ENCODE data around the gene ZBED3.
A peak's percentile ranks its signal among the peaks of the same experiment; 100 is the strongest.

The ZBED3 gene

GRCh38 chr5:77086689-77087483, at the start of gene ZBED3:
Gene ZBED3, minus strand, starts transcription at chr5:77087285. Its CDS starts 9,407 bp downstream, at chr5:77077878.
- Histone ChIP-seq H3K27me3 (ENCODE audit: insufficient read depth, low read depth) (no peaks in the 10 kb centered on the region), H3K4me1 (ENCODE audit: low read depth, poor library complexity, severe bottlenecking) (peaks cover 19% of the 10 kb centered on the region), H3K27ac (peak within 1 kb of the TSS; percentile 91), H2AFZ (ENCODE audit: low read depth) (peak within 1 kb of the TSS; percentile 98), H4K20me1 (ENCODE audit: insufficient read depth) (no peaks in the 10 kb centered on the region), H3K79me2 (ENCODE audit: insufficient read depth, low read depth) (no peaks in the 10 kb centered on the region), H3K4me2 (peak within 1 kb of the TSS; percentile 64), H3K36me3 (ENCODE audit: insufficient read depth) (no peaks in the 10 kb centered on the region), H3K4me3 (IDR thresholded peaks at IDR 0.05; ENCODE audit: insufficient read depth, low read depth, low read length) (peak within 1 kb of the TSS; percentile 44), H3K9ac (peak within 1 kb of the TSS; percentile 94)
- TF ChIP-seq, protein P1, sequence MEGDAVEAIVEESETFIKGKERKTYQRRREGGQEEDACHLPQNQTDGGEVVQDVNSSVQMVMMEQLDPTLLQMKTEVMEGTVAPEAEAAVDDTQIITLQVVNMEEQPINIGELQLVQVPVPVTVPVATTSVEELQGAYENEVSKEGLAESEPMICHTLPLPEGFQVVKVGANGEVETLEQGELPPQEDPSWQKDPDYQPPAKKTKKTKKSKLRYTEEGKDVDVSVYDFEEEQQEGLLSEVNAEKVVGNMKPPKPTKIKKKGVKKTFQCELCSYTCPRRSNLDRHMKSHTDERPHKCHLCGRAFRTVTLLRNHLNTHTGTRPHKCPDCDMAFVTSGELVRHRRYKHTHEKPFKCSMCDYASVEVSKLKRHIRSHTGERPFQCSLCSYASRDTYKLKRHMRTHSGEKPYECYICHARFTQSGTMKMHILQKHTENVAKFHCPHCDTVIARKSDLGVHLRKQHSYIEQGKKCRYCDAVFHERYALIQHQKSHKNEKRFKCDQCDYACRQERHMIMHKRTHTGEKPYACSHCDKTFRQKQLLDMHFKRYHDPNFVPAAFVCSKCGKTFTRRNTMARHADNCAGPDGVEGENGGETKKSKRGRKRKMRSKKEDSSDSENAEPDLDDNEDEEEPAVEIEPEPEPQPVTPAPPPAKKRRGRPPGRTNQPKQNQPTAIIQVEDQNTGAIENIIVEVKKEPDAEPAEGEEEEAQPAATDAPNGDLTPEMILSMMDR (conservative IDR thresholded peaks at IDR 0.05; ENCODE audit: low read depth, low read length) = peak; percentile 31; the same call in 1 of the 2 replicates

- TF ChIP-seq, protein P1 (conservative IDR thresholded peaks at IDR 0.05; ENCODE audit: low read depth, low read length) = no peak
- Histone ChIP-seq H3K4me2 (no peak overlapping the region), H3K27me3 (ENCODE audit: insufficient read depth, low read depth) (no peaks in the 10 kb centered on the region), H3K79me2 (ENCODE audit: insufficient read depth, low read depth) (no peaks in the 10 kb centered on the region), H4K20me1 (ENCODE audit: insufficient read depth) (no peaks in the 10 kb centered on the region), H3K4me1 (ENCODE audit: low read depth, poor library complexity, severe bottlenecking) (no peaks in the 10 kb centered on the region), H2AFZ (ENCODE audit: low read depth) (no peak overlapping the region), H3K4me3 (IDR thresholded peaks at IDR 0.05; ENCODE audit: insufficient read depth, low read depth, low read length) (no peak overlapping the region), H3K36me3 (ENCODE audit: insufficient read depth) (no peaks in the 10 kb centered on the region), H3K9ac (no peak overlapping the region), H3K27ac (no peak overlapping the region)
Observed at GRCh38 chr5:77133061-77133758, 46.1 kb upstream of the ZBED3 start.

- Histone ChIP-seq H3K79me2 (ENCODE audit: insufficient read depth, low read depth) (no peaks in the 10 kb centered on the region), H3K4me3 (IDR thresholded peaks at IDR 0.05; ENCODE audit: insufficient read depth, low read depth, low read length) (no peak overlapping the region), H3K27me3 (ENCODE audit: insufficient read depth, low read depth) (no peaks in the 10 kb centered on the region), H3K36me3 (ENCODE audit: insufficient read depth) (no peaks in the 10 kb centered on the region), H3K27ac (no peak overlapping the region), H2AFZ (ENCODE audit: low read depth) (no peak overlapping the region), H3K4me2 (no peak overlapping the region), H4K20me1 (ENCODE audit: insufficient read depth) (no peaks in the 10 kb centered on the region), H3K4me1 (ENCODE audit: low read depth, poor library complexity, severe bottlenecking) (no peaks in the 10 kb centered on the region), H3K9ac (no peak overlapping the region)
- TF ChIP-seq, protein P1 (conservative IDR thresholded peaks at IDR 0.05; ENCODE audit: low read depth, low read length) = no peak
Observed at GRCh38 chr5:77131361-77131760, 44.3 kb upstream of the ZBED3 start.

- no peaks in the 10 kb centered on the region for H3K36me3 ChIP-seq (ENCODE audit: insufficient read depth)
- no peaks in the 10 kb centered on the region for H4K20me1 ChIP-seq (ENCODE audit: insufficient read depth)
- TF ChIP-seq, protein P1 (conservative IDR thresholded peaks at IDR 0.05; ENCODE audit: low read depth, low read length) = peak; percentile 61
- no peaks in the 10 kb centered on the region for H3K79me2 ChIP-seq (ENCODE audit: insufficient read depth, low read depth)
- H3K4me1 ChIP-seq (ENCODE audit: low read depth, poor library complexity, severe bottlenecking) = no peaks in the 10 kb centered on the region
- no peak overlapping the region for H2AFZ ChIP-seq (ENCODE audit: low read depth)
- no peak overlapping the region for H3K27ac ChIP-seq
- H3K4me2 ChIP-seq = no peak overlapping the region
- H3K4me3 ChIP-seq (IDR thresholded peaks at IDR 0.05; ENCODE audit: insufficient read depth, low read depth, low read length) = no peak overlapping the region
- H3K27me3 ChIP-seq (ENCODE audit: insufficient read depth, low read depth) = no peaks in the 10 kb centered on the region
- no peak overlapping the region for H3K9ac ChIP-seq
Observed at GRCh38 chr5:77129391-77129990, 42.4 kb upstream of the ZBED3 start.

Measured in KMS-11 (cell line).